Subcutaneous adipose tissue (tissue), 4 donors: ENCODE measurements around the gene ADGRA3. TPM values are rescaled to one million over a fixed set of nuclear protein-coding genes. Genes with fewer than 3 reads are reported as not detected.

Source experiments
- CTCF ChIP-seq: fragments of 450-650 bp; IDR thresholded peaks from one replicate; pipeline ENCODE4 v1.5.1; 2016; ENCODE audit warnings: low read depth, mild to moderate bottlenecking, control low read depth, antibody characterized with exemption, moderate library complexity
- total RNA-seq, 4 donors: library from RNA; depleted of rRNA; stranded (reverse); fragments of >200 nt; gene quantifications; one replicate each; pipeline ENCODE4 v1.1.0, GENCODE V29; 2016

The ADGRA3 gene
- total RNA-seq, 4 donors from 2014 or later = 19.2 to 36.3 (median 29.1) TPM

- no peak for TF ChIP-seq CTCF
These were observed 74.9 kb downstream of the ADGRA3 start for GRCh38 chr4:22440999-22441398.

GRCh38 chr4:22439947-22440346 is 75.9 kb downstream of the ADGRA3 start:
- TF ChIP-seq CTCF = no peak

GRCh38 chr4:22435652-22436051 is 80.2 kb downstream of the ADGRA3 start:
- TF ChIP-seq CTCF = no peak

GRCh38 chr4:22434895-22435294 is 81.0 kb downstream of the ADGRA3 start:
- TF ChIP-seq CTCF = no peak

- TF ChIP-seq CTCF = no peak
These were observed 85.2 kb downstream of the ADGRA3 start for GRCh38 chr4:22430626-22431025.

- no peak for TF ChIP-seq CTCF
These were observed 87.4 kb downstream of the ADGRA3 start for GRCh38 chr4:22428441-22428840.

- TF ChIP-seq CTCF = no peak
These were observed 88.2 kb downstream of the ADGRA3 start for GRCh38 chr4:22427675-22428074.

- no peak for TF ChIP-seq CTCF
These were observed 95.6 kb downstream of the ADGRA3 start for GRCh38 chr4:22420291-22420690.
